GM11168 (cell line): ENCODE data around the gene ZFYVE21.

Experiments
- in situ Hi-C: fragments of 300-500 bp; cut with MboI; formaldehyde crosslinking; loops from one replicate; pipeline ENCODE4 v1.12.0; 2022; ENCODE audit warnings: low sequenced_read_pairs; ENCODE audit not compliant: unreplicated experiment

The ZFYVE21 gene

DNA sequence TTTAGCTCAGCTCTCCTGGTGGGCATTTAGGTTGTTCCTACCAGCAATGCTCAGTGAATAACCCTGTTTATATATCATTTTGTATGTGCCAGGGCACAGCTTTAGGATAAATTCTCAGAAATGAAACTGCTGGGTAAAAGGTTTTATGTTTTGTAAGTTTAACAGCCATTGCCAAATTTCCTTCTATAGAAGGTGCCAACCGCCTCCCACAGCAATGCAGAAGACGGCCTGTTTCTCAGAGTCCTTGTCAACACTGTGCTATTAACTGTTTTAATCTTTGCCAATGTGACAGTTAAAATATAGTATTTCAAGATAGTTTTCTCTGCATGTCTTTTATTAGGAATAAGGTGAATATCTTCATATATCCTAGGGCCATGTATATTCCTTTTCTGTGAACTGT is 66.8 kb downstream of the ZFYVE21 start:
- in situ Hi-C loops = no loop called here
